ENCODE results near the gene EPGN.

Gene EPGN

DNA sequence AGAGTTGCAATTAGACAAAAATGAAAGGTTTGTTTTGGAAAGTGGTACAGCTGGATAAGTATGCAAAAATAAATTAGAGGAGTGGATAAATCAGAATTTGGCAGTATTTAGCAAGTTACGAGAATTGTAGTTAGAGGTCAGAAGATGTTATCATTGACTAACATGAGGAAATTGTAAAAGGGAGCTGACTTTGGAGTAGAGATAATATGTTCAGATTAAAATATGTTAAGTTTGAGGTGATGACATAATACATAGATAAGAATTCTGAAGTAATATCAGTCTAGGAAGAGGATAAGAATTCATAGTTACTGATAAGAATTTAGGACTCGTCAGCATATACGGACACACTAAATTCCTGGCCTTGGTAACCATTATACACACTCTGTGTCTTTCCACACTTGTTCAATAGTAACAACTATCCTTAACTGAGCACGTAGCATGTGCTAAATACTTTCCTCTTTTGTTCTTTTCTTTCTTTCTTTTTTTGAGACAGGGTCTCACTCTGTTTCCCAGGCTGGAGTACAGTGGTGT, 4.1 kb upstream of the EPGN start (continued):
- TF ChIP-seq, protein P1, sequence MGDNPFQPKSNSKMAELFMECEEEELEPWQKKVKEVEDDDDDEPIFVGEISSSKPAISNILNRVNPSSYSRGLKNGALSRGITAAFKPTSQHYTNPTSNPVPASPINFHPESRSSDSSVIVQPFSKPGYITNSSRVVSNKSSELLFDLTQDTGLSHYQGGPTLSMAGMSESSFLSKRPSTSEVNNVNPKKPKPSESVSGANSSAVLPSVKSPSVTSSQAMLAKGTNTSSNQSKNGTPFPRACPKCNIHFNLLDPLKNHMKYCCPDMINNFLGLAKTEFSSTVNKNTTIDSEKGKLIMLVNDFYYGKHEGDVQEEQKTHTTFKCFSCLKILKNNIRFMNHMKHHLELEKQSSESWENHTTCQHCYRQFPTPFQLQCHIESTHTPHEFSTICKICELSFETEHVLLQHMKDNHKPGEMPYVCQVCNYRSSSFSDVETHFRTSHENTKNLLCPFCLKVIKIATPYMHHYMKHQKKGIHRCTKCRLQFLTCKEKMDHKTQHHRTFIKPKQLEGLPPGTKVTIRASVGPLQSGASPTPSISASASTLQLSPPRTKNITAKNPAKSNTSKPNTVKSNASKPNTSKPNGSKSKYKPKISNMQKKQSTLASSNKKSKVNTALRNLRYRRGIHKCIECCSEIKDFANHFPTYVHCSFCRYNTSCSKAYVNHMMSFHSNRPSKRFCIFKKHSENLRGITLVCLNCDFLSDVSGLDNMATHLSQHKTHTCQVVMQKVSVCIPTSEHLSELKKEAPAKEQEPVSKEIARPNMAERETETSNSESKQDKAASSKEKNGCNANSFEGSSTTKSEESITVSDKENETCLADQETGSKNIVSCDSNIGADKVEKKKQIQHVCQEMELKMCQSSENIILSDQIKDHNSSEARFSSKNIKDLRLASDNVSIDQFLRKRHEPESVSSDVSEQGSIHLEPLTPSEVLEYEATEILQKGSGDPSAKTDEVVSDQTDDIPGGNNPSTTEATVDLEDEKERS (tag by site-specific recombination; IDR thresholded peaks at IDR 0.05): no peak
- TF ChIP-seq ZNF433 (tag by site-specific recombination; IDR thresholded peaks at IDR 0.05; ENCODE audit: low read depth) (no peak), ZNF19 (tag by site-specific recombination; IDR thresholded peaks at IDR 0.05; ENCODE audit: low read depth) (no peak), ZBTB8A (tag by site-specific recombination; IDR thresholded peaks at IDR 0.05) (no peak), ZNF169 (tag by site-specific recombination; IDR thresholded peaks at IDR 0.05) (no peak)

- Histone ChIP-seq H3K4me1 (ENCODE audit: control insufficient read depth, insufficient read depth, low read length) (no peaks in the 10 kb centered on the region), H3K36me3 (ENCODE audit: control insufficient read depth in 2 of 2, insufficient read depth in 1 of 2, low read length in 2 of 2) (no peaks in the 10 kb centered on the region), H3K27ac (ENCODE audit: extremely low read depth, low read depth, low read length) (no peak overlapping the region), H3K4me3 (ENCODE audit: low read depth, low read length) (no peak overlapping the region), H3K9me3 (ENCODE audit: control insufficient read depth, insufficient read depth, low read depth, low read length) (no peaks in the 10 kb centered on the region)
- TF ChIP-seq ZNF114 (tag by site-specific recombination; IDR thresholded peaks at IDR 0.05): no peak
- CTCF ChIA-PET: interaction anchor here (0.7 to 1.9 kb wide), 2 partner anchors 115 to 116 kb away, joined by 4 to 6 read pairs; no protein-coding TSS in a partner anchor
- POLR2A ChIA-PET: no interaction called here
Measured at GRCh38 chr4:74305000-74305399, 3.3 kb upstream of the EPGN start.

GRCh38 chr4:74307170-74307569, 1.1 kb upstream of the EPGN start:
- CTCF ChIA-PET: interaction anchor here (0.5 to 1.3 kb wide), 4 partner anchors 13 to 80 kb away, joined by 3 to 5 read pairs (median 4); no protein-coding TSS in a partner anchor
- no peak overlapping the region for H3K4me3 ChIP-seq (ENCODE audit: low read depth, low read length)
- TF ChIP-seq ZSCAN23 (tag by site-specific recombination; IDR thresholded peaks at IDR 0.05) (no peak), ZNF580 (tag by site-specific recombination; IDR thresholded peaks at IDR 0.05) (no peak), EGR2 (tag by site-specific recombination; IDR thresholded peaks at IDR 0.05; ENCODE audit: low read depth) (no peak), PRDM4 (tag by site-specific recombination; IDR thresholded peaks at IDR 0.05) (no peak), ZNF792 (tag by site-specific recombination; IDR thresholded peaks at IDR 0.05) (no peak), PRDM6 (tag by site-specific recombination; IDR thresholded peaks at IDR 0.05) (no peak), ZSCAN30 (tag by site-specific recombination; IDR thresholded peaks at IDR 0.05) (no peak)
- TF ChIP-seq, protein P2, sequence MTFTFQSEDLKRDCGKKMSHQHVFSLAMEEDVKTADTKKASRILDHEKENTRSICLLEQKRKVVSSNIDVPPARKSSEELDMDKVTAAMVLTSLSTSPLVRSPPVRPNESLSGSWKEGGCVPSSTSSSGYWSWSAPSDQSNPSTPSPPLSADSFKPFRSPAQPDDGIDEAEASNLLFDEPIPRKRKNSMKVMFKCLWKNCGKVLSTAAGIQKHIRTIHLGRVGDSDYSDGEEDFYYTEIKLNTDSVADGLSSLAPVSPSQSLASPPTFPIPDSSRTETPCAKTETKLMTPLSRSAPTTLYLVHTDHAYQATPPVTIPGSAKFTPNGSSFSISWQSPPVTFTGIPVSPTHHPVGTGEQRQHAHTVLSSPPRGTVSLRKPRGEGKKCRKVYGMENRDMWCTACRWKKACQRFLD (tag by site-specific recombination; IDR thresholded peaks at IDR 0.05): no peak
- H3K9me3 ChIP-seq (ENCODE audit: control insufficient read depth, insufficient read depth, low read depth, low read length): no peaks in the 10 kb centered on the region
- no peaks in the 10 kb centered on the region for H3K36me3 ChIP-seq (ENCODE audit: control insufficient read depth in 2 of 2, insufficient read depth in 1 of 2, low read length in 2 of 2)
- POLR2A ChIA-PET: no interaction called here
- H3K27ac ChIP-seq (ENCODE audit: extremely low read depth, low read depth, low read length): no peak overlapping the region
- no peaks in the 10 kb centered on the region for H3K4me1 ChIP-seq (ENCODE audit: control insufficient read depth, insufficient read depth, low read length)

All from HEK293 (cell line).